NCI-H82 (cell line): ENCODE data around the gene COL13A1.

Experiments
- DNase-seq: peaks from one replicate; lab custom pipeline; 2025; lab: John Stamatoyannopoulos, UW

COL13A1 gene

DNA sequence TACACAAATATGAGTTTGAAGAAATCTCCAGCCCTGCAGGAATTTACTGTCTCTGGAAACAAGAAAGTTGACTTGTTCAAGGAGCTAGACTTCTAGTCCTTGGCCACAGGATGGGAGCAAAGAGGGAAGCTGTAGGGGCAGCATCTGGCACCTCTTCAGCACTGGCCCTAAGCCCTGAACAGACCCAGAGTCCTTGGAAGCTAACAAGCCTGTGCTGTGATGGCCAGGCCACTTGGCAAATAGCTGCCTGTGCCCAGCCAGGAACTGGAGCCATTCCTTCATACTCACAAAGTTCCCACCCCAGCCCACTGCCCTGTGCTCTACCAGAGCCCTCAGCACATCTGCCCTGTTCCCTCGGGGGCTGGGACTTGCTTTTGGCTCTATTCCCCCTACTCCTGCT, 9.4 kb upstream of the COL13A1 start:
- DNase-seq, result no peak

- no peak for DNase-seq
Measured at GRCh38 chr10:69794673-69795072, 7.0 kb upstream of the COL13A1 start.

GRCh38 chr10:69795242-69795934, 6.3 kb upstream of the COL13A1 start:
- DNase-seq, result no peak

DNA sequence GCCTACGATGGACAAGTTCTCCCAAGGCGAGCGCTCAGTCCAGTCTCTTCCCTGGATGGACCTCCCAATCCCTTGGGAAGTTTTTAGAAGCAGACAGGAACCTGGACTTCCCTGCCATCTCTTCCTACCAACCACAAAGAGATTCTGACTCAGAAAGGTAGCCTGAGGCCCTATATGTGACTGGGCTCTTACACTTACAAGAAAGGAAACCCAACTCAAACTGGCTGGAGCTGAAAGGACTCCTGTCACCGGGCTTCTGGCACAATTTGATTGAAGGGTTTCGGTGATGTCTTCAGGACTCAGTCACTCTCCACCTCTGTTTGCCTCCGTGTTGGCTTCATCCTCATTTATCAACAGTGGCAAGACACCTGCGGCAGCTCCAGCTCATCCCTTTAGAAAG, 3.7 kb upstream of the COL13A1 start:
- no peak for DNase-seq

GRCh38 chr10:69800109-69800508, 1.6 kb upstream of the COL13A1 start:
- DNase-seq, result peak; percentile 59

- no peak for DNase-seq
Measured at GRCh38 chr10:69800665-69801064, 1.0 kb upstream of the COL13A1 start.

DNA sequence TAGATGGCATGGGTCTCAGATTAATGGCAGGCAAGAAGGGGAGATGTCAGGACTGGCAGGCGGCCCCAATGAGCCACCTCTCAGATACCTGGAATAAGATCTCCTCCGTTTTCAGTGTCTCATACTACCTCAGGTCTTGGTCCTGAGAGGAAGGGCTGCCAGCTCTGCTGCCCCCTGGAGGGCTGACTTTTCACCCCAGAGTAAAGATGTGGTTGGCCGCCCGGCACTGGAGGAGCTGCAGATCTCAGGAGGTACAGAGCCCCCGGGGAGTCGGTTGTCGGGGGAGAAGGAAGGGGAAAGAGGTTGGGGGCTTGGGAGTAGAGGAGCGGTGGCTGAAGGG, 642 bp upstream of the COL13A1 start:
- peak; percentile 53 for DNase-seq

- DNase-seq, result no peak
Measured at GRCh38 chr10:69802424-69803161, 887 bp downstream of the COL13A1 start.

GRCh38 chr10:69803809-69804208, 2.1 kb downstream of the COL13A1 start:
- DNase-seq, result no peak

- no peak for DNase-seq
Measured at GRCh38 chr10:69804775-69805174, 3.1 kb downstream of the COL13A1 start.

DNA sequence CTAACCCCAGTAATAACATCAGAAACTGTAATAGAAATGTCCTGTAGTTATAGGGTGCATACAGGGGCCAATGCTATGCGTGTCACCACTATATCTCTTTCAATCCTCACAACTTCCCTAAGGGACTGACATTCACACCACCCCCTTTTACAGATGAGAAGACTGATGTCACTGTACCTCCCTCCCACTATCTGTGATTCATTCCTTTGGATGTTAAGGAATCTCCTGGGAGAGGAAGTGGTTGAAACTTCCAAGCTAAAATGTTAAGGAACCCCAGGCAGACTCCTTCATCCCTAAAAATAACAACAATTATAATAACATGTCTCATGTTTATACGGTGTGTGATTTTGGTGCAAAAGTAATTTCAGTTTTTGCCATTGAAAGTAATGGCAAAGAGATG, 5.4 kb downstream of the COL13A1 start:
- DNase-seq, result no peak

DNA sequence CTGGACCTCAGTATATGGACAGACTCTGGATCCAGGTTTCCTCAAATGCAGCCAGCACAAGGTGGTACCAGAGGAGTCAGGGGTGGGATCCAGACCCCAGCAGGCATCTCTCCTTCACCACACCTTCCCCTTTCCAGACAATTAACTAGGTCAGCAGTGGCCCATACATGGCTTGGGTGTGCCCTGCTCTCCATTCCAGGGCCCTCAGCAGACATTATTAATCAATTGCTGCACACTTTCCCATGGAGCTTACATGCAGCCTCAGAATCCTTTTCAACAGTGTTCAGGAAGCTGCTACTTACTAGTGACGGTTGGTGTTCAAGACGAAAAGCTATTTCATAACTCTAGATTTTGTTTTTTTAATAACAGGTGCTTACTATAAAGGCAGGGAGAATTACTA, 6.0 kb downstream of the COL13A1 start:
- DNase-seq, result no peak

DNA sequence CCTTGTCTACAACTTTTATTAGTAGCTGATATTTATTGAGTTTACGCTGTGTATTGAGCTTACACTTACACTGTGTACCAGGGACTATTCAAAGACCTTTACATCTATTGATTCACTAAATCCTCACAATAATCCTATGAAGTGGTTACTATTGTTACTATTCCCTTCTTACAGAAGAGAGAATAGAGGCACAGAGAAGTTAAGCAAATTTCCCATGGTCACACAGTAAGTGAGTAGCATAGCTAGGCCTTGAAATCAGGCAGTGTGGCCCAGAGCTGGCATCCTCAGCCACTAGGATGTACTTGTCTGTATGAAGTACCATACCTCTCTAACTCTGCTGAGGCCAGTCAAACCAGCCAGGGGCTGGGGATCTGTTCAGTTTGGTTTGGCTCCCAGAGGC, 7.6 kb downstream of the COL13A1 start:
- no peak for DNase-seq

DNA sequence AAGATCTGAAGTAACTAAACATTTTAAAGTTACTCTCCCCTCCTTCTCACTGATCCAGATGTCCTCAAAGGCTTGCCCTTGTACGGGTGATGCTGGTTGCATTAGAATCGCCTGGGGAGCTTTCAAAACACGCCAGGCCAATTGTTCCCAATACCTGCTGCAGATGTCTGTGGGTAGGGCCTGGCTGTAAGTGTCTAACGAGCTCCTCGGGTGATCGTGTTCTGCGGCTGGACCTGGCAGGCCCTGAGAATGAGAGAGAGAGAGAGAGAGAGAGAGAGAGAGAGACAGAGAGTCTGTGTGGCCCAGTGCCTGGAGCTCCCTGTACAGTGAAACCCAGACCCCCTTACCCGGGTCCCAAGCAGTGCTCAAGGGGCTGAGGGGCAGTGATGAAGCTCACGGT, 8.4 kb downstream of the COL13A1 start:
- no peak for DNase-seq

DNA sequence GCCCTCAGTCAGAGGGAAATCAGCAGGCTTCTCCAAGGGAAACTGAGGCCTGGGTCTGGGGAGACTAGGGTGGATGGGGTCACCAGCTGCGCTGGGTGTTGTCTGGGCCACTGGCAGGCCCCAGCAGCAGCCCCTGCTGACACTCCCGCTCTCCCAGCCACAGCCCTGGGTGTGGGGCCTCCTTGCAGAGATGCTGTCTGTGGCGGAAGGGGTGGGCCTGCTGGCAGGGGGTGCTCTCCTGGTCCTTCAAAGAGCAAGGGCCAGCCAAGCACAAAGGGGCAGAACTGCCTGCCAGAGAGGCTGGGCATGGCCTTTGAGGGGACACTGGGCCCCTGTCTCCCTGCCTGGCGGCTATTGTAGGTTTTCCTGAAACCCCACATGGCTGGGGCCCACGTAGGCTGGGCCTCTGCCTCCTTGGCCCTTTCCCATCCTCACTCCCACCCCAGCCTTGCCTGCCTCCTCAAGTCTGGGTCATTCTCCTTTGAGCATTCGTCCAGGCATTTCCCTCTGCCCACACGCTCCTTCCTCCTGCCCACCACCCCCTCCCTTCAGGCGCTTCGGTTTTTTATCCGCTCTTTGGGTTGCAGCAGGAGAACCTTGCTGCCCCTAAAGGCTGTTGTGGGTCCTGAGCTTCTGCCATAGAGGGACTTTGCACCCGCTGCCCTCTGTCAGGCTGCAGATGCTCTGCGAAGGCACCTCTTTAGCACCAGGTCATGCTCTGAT, 9.1 kb downstream of the COL13A1 start:
- no peak for DNase-seq

DNA sequence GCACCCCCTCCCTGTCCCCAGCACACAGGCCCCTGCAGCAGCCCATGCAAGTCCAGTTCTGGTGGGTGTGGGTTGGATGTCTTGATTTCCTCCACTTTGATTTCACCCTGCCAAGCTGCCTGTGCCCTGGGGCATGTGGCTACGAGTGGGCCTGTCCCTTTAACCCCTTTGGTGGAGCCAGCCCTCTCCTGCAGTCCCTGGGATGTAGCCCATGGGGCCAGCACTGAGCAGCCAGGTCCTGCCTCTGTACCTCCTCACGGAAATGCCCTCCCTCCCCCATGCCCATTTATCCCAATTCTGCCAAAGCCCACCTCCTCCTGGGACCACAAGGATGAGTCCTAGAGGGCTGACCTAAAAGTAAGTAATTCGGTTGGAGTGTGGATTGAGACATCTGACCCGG, 11.9 kb downstream of the COL13A1 start:
- DNase-seq, result no peak

- DNase-seq, result no peak
Measured at GRCh38 chr10:69814251-69814650, 12.5 kb downstream of the COL13A1 start.

GRCh38 chr10:69815104-69815503, 13.4 kb downstream of the COL13A1 start:
- no peak for DNase-seq

GRCh38 chr10:69816521-69816920, 14.8 kb downstream of the COL13A1 start:
- no peak for DNase-seq

GRCh38 chr10:69817078-69817581, 15.4 kb downstream of the COL13A1 start:
- DNase-seq, result peak; percentile 69

GRCh38 chr10:69818676-69819239, 17.1 kb downstream of the COL13A1 start:
- DNase-seq, result no peak

- DNase-seq, result no peak
Measured at GRCh38 chr10:69819716-69820506, 18.2 kb downstream of the COL13A1 start.
